Left lobe of liver (tissue), 2 donors: ENCODE data around the gene MAML3. TPM values are rescaled to one million over a fixed set of nuclear protein-coding genes. Genes with fewer than 3 reads are reported as not detected.

Experiments used
- ATAC-seq: fragments of 200-7000 bp; cut with Tn5 transposase; one replicate; pipeline ENCODE4 v1.9.1; 2020; ENCODE audit warnings: mild to moderate bottlenecking, moderate library complexity
- DNase-seq: peaks from one replicate; pipeline ENCODE4 v3.0.0-alpha.2; 2020; ENCODE audit warnings: low spot score
- total RNA-seq: library from RNA; stranded (reverse); gene quantifications from one replicate; pipeline ENCODE4 v1.2.1, GENCODE V29; 2021
- donor health status: DM: no; HTN: no; CAD: no; lungs with moderate emphysema.
- donor health status: DM: no; HTN: yes; CAD: no.

Gene MAML3
- total RNA-seq, 1 donor from 2014 or later, result 8.4 TPM

DNA sequence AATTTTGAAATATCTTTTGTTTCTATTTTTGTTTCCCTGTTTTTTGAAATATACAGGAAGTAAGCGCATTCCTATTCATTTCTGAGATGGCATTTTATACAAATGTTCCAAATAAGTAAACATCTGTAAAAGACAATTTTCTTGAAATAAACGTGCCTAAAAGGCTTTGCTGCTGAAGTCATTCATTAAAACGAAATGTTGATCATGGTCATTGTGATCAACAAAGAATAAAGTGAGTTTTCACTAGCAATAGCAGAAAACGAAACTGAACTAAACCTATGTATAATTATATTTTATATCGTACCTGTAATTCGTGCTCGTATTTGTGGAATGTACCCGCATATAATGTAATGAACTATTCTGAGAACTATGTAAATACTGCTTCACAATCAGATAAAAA lies 267.2 kb downstream of the MAML3 start:
- no peak for DNase-seq
- peak; percentile 30 for ATAC-seq

DNA sequence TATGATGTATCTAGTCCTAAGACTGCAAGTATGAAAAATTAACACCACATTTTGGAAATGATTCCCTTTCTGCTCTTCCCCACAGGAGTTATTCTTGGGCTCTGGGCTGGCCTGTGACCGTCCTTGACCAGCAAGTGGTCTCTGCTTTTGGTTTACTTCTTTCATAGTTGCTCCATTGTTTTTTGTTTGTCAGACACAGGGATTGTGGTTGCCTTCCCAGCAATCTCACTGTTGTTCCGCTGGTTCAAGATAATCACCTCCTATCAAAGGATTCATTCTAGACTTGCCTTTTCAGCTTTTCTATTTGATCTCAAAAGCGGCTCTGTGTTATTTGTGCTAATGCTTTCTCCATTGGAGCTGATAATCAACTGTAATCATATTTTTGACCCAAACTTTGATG lies 269.5 kb downstream of the MAML3 start:
- DNase-seq (no peak), ATAC-seq (no peak)

DNA sequence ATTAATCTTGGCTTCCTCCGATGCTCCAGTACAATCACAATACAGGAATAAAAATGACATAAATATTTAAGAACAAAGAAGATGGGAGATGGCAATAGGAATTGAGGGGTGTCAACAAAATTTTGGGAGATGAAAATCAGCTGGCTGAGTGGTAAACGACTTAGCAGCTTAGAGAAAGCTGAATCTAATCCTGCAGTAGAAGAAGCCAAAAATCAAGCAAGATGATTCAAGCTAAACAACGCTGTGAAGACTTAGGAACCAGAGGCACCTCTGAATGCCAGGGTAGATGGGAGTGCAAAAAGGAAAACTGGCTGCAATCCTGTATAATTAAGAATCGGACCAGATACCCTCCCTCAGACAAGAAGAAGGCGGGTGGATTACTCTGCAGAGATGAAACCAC lies 273.1 kb downstream of the MAML3 start:
- no peak for DNase-seq
- ATAC-seq, result no peak

DNA sequence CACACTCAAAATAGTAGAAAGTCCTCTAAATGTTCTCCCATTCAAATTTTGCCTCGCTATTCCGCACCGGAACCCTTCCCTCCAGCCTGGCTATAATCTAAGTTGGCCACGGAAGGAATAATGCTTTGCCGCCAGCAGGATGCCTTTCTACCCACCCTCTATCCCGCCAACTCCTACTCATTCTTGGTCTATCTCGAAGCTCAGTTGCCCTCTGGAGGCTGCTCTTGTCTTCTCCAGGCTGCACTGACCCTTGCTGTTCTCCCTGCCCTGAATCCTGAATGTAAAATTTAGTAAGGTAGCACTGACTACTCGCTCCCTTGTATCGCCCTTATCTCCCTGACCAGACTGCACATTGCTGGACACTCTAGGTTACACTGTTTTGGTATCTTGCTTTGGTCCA lies 275.9 kb downstream of the MAML3 start:
- DNase-seq, result no peak
- no peak for ATAC-seq

DNA sequence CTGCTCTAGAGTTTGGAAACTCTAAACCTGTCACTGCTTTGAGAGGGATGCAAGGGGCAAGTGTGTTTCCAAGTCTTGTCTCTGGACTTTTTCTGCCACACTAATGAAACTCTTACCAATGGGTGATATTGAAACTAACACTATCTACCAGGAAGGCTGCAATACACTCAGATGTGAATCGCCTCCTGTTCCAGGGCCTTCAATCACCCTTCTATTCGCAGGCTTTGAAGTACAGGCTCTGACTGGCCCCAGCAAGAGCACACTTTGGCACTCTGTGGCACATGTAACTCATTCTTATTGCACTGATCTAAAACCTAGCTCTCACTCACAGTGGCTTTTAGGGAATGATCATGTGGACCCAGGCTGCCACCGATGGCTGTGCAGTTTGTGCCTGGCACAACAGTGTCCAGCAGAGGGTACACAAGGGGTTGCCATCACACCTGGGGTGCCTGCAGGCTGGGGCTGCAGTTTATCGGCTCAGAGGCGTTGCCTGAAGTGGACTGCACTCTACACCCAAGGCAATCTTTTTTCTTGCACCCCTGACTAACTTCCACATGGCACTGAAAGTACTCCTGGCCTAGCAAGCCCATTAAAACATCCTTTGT lies 277.5 kb downstream of the MAML3 start:
- peak; percentile 46 for ATAC-seq
- no peak for DNase-seq

DNA sequence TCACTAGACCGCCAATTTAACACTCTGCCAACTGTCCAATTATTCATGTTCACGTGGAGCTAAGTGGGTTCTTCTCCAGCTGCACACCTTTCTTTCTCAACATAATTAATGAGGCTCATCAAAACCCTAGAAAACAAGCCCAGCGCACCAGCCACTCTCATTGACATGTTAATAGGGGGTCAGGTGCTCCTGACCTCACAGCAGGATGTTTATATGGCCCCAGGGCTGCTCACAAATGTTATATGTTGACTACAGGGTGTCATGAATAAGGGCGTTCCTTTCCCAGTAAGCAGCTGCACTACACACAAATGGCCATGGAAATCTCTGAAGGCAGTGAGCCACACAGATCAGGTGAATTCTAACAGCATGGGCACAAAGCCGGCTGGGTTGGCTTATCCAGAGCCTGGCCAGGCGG lies 278.6 kb downstream of the MAML3 start:
- no peak for ATAC-seq
- no peak for DNase-seq

DNA sequence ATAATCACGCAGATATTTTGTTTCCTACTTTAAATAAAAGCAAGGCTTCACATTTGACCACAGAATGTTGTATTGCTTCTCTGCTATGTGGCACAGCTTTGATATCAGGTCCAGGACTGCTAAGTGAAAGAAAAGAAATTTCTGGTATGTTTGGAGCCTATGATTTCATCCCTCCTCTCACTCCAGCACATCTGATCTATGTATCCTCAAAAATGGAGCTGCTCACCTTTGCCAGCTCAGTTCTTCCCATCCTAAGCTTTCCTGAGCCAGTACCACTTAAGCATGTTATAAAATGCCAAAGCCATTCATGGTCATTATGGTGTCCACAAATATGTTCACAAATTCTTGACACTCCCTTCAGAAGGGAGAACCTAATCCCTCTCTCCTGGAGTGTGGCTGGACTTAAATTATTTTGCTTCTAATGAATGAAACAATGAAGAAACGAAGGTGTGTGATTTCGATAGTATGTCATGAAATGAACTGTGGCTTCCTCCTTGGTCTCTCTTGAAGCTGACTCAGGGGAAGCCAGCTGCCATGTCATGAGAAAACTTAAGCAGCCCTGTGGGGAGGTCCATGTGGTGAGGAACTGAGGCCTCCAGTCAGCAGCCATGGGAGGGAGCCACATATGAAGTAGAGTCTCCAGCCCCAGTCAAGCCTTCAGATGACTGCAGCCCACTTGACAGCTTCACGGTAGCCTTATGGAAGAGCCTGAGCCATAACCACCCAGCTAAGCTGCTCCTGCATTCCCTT lies 280.7 kb downstream of the MAML3 start:
- DNase-seq (no peak), ATAC-seq (no peak)

DNA sequence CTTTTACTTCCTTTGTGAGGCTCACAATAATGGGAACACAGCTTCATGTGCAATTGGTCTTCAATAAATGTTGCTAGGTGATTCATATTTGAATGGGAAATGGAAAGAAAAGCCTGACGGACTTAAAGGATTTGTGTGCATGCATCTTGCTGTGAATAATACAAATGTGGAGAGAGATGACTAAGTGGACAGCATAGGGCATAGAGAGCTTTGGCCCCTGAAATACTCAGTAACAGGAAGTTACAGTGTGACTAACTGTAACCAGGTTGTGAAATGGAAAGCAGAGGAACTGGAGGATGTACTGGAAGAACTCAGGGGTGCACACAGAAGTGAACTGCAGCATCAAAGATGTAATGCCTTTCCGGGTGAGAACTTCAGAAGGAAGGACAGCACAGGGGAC lies 281.7 kb downstream of the MAML3 start:
- DNase-seq (no peak), ATAC-seq (no peak)

DNA sequence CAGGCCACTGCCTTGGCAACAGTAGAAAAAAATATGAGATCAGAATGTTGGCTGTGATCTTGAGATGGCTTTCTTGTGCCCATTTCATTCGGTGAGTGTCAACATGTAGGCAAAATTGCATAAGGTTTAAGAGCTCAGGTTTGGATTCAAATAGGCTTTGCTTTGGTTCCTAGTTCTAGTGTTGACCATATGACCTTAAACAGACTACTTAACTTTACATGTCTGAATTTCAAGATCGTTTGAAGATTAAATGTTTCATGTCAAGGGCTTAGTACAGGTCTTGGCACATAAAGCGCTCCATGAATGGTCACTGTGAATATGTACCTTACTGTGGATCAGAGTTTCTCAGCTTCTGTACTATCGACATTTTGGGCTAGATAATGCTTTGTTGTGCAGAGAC lies 284.2 kb downstream of the MAML3 start:
- DNase-seq (no peak), ATAC-seq (no peak)

DNA sequence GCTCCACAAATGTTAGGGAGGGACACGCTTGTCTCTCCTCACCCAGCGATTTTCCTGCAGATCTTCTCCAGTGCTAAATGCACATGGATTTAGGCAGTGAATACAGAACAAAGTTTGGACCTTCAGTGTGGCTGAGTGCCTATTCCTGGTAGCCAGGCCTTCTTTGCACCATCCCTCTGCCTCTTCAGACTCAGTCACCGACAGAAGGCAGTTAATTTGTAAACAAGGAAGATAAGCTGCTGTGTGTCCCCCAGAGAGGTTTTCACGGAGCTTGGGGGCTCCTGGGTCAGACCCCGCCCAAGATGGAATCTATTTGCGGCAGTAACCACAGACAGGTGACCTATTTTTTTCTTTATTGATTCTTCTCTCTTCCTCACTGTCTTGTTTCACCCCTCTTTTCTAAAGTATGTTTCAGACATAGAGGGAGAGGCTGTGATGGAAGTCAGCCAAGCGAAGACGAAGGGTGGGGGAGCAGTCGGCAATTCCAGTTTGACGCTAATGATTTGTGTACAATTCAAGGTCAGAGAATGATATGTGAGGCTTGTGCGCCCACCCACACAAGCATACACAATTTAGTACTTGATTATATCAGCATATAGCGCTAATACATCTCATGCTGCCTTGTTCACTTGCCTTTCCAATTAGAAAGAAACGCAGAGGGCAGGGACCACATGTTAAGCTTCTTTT lies 287.6 kb downstream of the MAML3 start:
- no peak for DNase-seq
- no peak for ATAC-seq

DNA sequence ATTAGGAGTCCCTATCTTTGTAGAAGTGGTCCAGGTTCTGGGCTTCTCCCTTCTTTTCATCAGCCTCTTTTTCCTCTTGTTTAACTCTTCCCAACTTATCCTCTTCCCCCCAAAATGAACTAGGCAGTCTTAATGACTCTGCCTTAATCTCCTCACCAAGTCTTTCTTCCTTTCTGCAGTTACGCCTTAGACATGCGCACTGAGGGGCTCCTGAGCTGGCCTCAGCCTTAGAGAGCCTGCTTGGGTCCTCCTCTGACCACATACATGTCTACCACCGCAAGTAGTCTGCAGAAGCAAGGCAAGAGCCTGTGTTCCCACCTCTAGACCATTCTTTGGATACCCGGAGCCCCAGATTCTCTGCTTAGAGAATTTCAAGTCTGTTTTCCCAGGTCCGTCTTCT lies 288.4 kb downstream of the MAML3 start:
- ATAC-seq (no peak), DNase-seq (no peak)

DNA sequence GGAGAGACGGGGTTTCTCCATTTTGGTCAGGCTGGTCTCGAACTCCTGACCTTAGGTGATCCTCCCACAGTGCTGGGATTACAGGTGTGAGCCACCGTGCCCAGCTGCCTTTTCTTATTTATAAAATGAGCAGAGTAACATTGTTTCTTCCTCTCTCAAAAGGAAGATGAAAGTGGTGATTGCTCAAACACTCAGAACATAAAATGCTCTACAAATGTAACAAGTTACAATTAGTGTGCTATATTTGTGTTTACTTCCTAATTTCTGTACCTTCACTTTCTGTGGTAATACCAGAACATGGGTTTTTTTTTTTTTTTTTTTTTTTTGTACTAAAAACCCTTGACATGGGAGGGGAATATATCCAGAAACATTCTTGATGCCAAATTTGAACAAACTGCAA lies 290.5 kb downstream of the MAML3 start:
- no peak for ATAC-seq
- no peak for DNase-seq

DNA sequence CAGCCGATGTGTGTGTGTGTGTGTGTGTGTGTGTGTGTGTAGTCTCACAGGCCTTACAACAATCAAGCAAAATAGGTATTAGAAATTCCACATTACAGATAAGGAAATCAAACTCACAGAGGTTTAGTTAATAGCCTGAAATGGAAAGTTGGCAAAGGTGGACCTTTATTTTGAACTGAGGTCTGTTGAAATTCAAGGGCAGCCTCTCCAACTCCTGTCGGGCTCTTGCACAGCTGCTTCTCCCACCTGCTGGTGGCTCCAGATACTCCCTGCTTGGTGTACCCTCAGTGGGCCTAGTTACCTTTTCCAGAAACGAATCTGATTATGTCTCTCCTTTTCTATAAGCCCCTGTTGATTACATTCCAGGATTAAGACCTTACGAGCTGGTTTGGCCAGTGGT lies 292.5 kb downstream of the MAML3 start:
- DNase-seq (peak; percentile 65), ATAC-seq (peak; percentile 91)

DNA sequence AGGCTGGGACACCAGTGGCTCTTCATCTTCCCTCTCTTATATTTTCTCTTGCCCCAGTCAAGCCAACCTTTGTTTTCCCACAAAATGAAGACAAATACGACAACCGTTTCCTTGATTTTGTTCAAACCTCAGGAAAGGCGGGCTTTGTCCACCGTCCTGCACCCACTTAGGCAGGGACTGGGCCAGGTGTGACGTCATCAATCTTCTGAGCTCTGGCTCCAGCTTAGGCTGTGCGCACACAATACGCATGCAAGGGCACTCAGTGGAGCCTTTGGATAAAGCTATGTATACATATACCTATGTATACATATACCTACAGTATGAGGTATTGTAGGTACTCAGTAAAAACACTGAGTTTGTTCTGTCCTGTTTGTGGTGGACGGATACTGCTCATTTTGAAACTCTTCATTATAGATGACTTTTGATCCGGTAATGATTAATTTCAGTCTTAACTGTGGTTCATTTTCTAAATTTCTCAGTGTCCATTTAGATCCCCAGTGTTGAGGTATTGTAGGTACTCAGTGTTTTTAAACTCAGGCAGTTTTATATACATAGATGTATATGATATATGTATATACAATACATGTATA lies 293.5 kb downstream of the MAML3 start:
- ATAC-seq (no peak), DNase-seq (no peak)

DNA sequence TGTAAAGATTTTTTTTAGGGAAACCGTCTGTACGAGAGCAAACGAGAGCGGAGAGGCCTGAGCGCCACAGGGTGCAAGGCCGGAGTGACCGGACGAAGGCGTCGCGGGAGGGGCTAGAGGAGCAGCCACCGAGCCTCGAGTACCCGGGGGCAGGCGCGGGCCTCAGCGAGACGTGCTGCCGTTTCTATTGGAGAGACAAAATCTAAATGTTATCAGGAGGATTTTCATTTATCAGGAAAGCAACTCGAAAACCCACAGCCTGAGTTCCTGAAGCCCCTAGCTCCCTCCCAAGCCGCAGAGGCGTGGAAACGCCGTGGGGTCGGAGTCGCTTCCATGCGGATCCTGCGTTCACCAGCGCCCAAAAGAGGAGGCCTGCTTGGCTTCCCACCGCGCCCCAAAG lies 294.1 kb downstream of the MAML3 start:
- ATAC-seq (no peak), DNase-seq (no peak)

DNA sequence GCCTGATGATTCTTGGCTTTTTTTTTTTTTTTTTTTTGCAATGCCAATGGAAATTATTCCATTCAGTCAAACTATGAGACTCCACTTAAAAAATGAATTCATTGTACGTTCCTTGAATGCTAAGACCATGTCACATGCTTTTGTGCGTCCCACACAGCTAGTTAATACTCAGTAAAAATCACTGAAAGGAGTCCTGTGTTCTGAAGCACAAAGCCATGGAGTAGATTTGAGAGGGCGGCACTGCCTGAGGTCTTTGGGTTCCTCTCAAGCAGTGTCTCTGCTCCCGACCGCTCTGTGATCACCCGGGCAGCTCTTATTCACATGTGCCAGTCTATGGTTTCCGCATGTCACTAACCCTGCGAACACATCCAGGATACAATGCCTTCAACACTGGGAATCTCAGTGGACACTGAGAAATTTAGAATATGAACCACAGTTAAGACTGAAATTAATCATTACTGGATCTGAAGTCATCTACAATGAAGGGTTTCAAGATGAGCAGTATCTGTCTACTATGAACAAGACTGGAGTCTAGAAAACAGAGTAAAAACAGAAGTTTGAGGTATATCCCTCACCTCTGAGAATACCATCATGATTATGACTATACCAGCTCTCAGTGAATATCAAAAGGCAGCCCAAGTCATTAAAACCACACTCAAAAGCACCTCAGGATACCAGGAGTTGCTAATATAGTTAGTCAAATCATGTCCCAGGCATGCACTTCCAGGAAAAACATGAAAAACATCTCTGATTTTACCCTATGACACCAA lies 295.4 kb downstream of the MAML3 start:
- DNase-seq, result no peak
- no peak for ATAC-seq

DNA sequence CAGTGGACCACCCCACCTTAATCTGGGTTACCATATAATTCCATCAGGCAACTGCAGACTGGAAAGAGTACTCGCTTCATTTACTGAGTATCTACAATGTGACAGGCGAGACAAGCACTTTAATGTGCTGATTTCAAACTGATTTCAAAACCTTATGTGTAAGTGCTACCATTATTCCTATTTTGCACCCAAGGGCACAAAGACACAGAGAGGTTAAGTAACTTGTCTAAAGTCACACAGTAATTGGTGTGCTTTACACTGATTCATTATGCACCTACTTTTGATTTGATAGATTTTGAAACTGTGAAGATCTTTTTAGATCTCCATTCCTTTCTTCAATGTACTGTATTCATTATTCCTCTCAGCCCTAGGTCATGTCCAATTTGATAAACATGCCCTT lies 296.0 kb downstream of the MAML3 start:
- no peak for ATAC-seq
- DNase-seq, result no peak

DNA sequence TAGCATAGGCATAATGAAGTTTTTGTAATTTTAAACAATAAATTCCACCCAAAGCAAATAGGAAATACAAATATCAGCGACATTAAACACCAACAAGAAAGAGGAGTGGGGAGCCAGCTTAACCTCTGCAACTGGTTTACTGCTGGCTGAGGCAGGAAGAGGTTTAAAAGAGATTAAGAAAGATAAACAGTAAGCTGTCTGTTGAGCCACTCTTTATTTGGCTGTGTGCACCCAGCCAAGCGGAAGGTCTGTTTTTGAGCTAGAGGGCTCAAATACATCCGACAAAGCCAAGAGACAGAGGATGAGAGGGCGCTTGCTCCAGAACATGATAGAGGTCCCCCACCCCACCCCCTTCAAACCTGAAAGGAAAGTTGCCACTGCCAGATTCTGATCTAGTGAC lies 297.0 kb downstream of the MAML3 start:
- ATAC-seq (peak; percentile 84), DNase-seq (peak; percentile 58)

DNA sequence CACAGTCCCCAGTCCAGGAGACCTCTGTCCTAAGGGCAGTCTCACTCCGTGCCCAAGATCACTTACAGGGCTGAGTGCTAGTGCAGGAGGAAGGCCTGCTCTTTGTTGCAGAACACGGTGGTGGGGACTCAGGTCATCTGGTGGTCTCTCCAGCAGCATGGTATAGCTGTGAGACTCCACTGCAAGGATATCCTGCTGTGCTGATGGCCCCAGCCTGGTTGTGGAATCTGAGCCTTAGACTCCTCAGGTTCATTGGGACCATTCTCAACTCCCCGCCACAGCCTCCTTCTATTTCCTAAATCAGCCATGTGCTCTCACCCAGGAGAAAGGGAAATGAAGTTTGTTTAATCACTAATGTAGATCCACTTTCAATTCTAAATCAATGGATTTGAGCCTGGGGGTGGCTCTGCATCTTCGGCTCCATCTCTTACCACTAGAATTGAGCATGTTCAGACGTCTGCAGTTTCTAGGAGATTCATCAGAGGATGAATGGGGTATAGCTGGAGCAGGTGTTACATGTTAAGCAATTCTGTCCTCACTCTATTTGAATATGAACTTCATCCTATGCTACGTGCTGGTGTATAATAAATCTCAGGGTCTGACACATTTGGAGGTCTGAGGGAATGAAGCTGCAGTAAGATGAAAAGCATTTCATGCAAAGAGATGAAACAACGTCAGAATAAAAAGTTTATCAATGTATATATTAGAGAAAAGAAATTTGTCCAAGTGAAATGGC lies 299.1 kb downstream of the MAML3 start:
- no peak for DNase-seq
- no peak for ATAC-seq

DNA sequence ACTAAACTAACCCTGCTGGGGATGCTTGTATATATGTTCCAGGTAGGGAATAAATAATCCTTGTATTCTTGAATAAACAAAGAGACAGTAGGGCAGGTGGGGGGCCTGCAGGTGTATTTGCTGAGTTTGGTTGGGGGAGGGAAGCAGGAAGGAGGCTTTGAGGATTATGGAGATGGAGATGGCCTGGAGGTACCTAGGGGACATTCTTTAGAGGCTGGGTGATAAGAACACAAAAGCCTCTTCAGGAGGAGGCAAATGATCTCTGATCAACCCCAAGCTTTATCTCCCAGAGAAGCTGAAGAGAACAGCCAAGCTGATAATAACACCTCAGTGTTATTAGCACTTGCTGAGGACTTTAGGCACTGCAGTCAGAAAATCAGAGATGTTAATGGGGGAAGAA lies 300.7 kb downstream of the MAML3 start:
- ATAC-seq (no peak), DNase-seq (no peak)
